Activated naive CD4-positive, alpha-beta T cell treated with anti-CD3 and anti-CD28 coated beads for 36 hours (primary cell): ENCODE data around the gene MUC12. TPM values are rescaled to one million over a fixed set of nuclear protein-coding genes. Genes with fewer than 3 reads are reported as not detected.
"Not testable (repeated sequence)": the region's sequence is repeated elsewhere in the genome, so short reads cannot be mapped to it uniquely, and the experiment has no call there.

Experiments used
- CTCF ChIA-PET: fragments of 350-600 bp; sonication (Branson Sonifier 250); formaldehyde crosslinking; loops from one replicate; lab custom pipeline; 2021; ENCODE audit warnings: antibody characterized with exemption; lab: Charles Lee
- DNase-seq: peaks from one replicate; pipeline ENCODE4 v3.0.0-alpha.2; 2020
- H3K27ac Mint-ChIP-seq: one replicate; pipeline ENCODE4 v1.8.0; 2021; ENCODE audit warnings: mild to moderate bottlenecking, mixed read lengths
- H3K27me3 Mint-ChIP-seq: one replicate; pipeline ENCODE4 v1.8.0; 2021; ENCODE audit warnings: low read depth, mixed read lengths
- H3K36me3 Mint-ChIP-seq: one replicate; pipeline ENCODE4 v1.8.0; 2021; ENCODE audit warnings: low read depth, mixed read lengths
- H3K4me1 Mint-ChIP-seq: one replicate; pipeline ENCODE4 v1.8.0; 2021; ENCODE audit warnings: low read depth, mixed read lengths
- H3K4me3 Mint-ChIP-seq: one replicate; pipeline ENCODE4 v1.8.0; 2021; ENCODE audit warnings: mild to moderate bottlenecking, moderate library complexity, mixed read lengths
- H3K9me3 Mint-ChIP-seq: one replicate; pipeline ENCODE4 v1.8.0; 2021; ENCODE audit warnings: mixed read lengths
- intact Hi-C: fragments of 100-400 bp; cut with micrococcal nuclease; formaldehyde crosslinking; loops from one replicate; pipeline ENCODE4 v1.15.1; 2023
- total RNA-seq, 2 experiments: library from RNA; stranded (reverse); gene quantifications; one replicate each; pipeline ENCODE4 v1.2.3, GENCODE V29; 2021

The MUC12 gene
- total RNA-seq, 2 experiments from 2014 or later: not detected

- Mint-ChIP-seq H3K4me3 (no peak overlapping the region), H3K4me1 (no peaks in the 10 kb centered on the region), H3K27me3 (peaks cover 2% of the 10 kb centered on the region), H3K27ac (no peak overlapping the region), H3K36me3 (no peaks in the 10 kb centered on the region), H3K9me3 (peaks cover 6% of the 10 kb centered on the region)
- no peak for DNase-seq
- CTCF ChIA-PET: interaction anchor here (0.6 to 0.7 kb wide), 2 partner anchors 18 to 342 kb away, joined by 3 read pairs; no protein-coding TSS in a partner anchor
- intact Hi-C loops: no loop called here
These were observed 6.0 kb downstream of the MUC12 start for GRCh38 chr7:100975371-100975821.

DNA sequence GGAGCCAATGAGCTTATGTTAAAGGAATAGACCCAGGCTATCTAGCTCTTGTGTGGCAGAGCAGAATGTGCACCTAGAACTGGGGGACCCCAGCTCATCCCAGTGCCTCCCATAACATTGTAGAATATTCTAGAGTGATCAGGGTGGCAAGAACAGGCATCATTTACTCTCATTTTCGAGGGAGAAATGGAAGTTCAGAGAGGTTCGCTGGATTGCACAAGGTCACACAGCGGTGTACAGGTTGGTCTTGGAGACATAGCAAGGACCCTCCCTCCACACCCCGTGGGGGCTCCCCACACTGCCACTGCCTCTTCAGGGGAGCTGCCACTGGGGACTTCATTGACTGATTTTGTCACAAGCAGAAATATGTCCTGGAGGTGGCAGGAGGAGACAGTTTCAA is 8.9 kb downstream of the MUC12 start:
- CTCF ChIA-PET: no interaction called here
- intact Hi-C loops: no loop called here
- Mint-ChIP-seq H3K27me3 (peaks cover 4% of the 10 kb centered on the region), H3K4me1 (no peaks in the 10 kb centered on the region), H3K4me3 (no peak overlapping the region), H3K36me3 (no peaks in the 10 kb centered on the region), H3K9me3 (peaks cover 6% of the 10 kb centered on the region), H3K27ac (no peak overlapping the region)
- no peak for DNase-seq

DNA sequence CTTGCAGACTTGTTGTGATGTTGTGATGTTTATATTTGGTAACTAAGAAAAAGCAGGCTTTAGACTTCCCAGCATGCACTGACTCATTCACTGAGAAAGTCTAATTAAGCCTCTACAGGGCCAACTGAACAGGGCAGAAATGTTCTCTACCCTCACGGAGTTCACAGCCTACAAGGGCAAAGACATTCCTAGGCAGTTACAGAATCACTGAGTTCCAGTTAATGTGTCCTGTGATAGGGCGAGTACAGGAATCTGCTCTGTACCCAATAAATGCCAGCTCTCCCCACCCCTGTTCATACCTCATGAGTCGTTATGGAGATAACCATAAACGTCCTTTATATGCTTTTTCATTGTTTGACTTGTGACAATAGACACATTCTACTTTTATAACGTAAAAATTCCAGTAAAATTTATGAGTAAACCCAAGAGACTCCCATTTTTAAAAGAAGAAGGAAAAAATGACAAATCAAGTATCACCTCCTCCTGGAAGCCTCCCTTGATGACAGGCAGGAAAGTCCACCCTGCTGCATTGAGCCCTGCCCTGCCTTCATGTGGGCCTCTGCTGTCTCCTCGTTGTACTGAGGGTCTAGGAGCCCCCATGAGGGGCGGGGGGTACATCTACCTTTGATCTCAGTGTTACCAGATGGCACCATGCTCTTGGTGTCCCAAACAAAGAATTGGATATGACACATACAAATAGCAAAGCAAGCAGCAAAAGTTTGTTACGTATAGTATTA is 14.3 kb downstream of the MUC12 start:
- Mint-ChIP-seq H3K4me3 (no peak overlapping the region), H3K27me3 (peaks cover 2% of the 10 kb centered on the region), H3K4me1 (no peaks in the 10 kb centered on the region), H3K36me3 (no peaks in the 10 kb centered on the region), H3K27ac (no peak overlapping the region), H3K9me3 (no peaks in the 10 kb centered on the region)
- CTCF ChIA-PET: no interaction called here
- DNase-seq: no peak
- intact Hi-C loops: no loop called here

DNA sequence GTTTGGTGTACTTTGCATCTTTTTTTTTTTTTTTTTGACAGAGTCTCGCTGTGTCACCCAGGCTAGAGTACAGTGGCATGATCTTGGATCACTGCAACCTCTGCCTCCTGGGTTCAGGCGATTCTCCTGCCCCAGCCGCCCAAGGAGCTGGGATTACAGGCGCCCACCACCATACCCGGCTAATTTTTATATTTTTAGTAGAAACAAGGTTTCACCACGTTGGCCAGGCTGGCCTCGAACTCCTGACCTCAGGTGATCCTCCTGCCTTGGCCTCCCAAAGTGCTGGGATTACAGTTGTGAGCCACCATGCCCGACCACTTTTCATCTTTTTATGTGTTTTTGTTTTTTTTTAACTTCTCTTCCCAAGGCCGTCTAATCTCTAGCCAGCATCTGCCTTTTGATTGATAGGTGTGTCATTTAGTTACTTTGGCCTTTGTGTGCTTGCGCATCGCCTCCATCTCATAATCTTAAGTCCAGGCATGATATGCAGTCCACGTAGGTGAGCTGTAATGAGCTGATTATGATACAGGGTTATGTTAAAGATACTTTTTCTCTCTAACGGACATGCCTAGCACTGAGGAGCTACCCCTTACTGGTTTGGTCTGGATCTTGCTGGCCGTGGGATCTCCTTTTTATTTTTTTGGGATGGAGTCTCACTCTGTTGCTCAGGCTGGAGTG is 15.0 kb downstream of the MUC12 start:
- H3K27me3 Mint-ChIP-seq, CTCF ChIA-PET: not testable (repeated sequence)

DNA sequence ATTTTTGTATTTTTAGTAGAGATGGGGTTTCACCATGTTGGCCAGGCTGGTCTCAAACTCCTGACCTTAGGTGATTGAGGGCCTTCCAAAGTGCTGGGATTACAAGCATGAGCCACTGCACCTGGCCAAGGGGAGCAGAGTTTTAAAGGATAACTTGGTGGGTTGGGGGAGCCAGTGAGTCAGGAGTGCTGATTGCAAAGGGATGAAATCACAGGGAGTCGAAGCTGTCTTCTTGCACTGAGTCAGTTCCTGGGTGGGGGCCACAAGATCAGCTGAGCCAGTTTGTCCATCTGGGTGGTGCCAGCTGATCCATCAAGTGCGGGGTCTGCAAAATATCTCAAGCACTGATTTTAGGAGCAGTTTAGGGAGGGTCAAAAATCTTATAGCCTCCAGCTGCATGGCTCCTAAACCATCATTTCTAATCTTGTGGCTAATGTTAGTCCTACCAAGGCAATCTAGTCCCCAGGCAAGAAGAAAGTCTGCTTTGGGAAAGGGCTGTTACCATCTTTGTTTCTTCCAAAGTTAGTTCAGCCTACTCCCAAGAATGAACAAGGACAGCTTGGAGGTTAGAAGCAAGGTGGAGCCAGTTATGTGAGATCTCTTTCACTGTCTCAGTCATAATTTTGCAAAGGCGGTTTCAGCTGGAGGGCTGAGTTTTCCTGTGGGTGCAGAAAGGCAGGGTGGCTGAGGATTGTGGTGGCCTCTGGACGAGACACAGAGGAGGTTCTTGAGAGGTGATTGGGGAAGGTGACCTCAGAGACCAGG is 15.8 kb downstream of the MUC12 start:
- H3K4me1 Mint-ChIP-seq, DNase-seq, CTCF ChIA-PET, H3K9me3 Mint-ChIP-seq, H3K4me3 Mint-ChIP-seq, H3K36me3 Mint-ChIP-seq, H3K27me3 Mint-ChIP-seq, H3K27ac Mint-ChIP-seq, intact Hi-C loops: not testable (repeated sequence)

More for the DNA sequence above, 15.0 kb downstream of the MUC12 start:
- intact Hi-C loops, H3K27ac Mint-ChIP-seq, H3K4me1 Mint-ChIP-seq, H3K9me3 Mint-ChIP-seq, DNase-seq, H3K36me3 Mint-ChIP-seq, H3K4me3 Mint-ChIP-seq: not testable (repeated sequence)

- Mint-ChIP-seq H3K27me3 (no peaks in the 10 kb centered on the region), H3K4me3 (no peak overlapping the region), H3K36me3 (no peaks in the 10 kb centered on the region), H3K9me3 (no peaks in the 10 kb centered on the region), H3K4me1 (no peaks in the 10 kb centered on the region), H3K27ac (no peak overlapping the region)
- intact Hi-C loops: no loop called here
- no peak for DNase-seq
- CTCF ChIA-PET: no interaction called here
These were observed 22.3 kb downstream of the MUC12 start for GRCh38 chr7:100991631-100992030.

GRCh38 chr7:100992280-100992679 is 22.9 kb downstream of the MUC12 start:
- H3K4me1 Mint-ChIP-seq, H3K36me3 Mint-ChIP-seq, CTCF ChIA-PET, intact Hi-C loops, DNase-seq, H3K27me3 Mint-ChIP-seq, H3K4me3 Mint-ChIP-seq, H3K27ac Mint-ChIP-seq, H3K9me3 Mint-ChIP-seq: not testable (repeated sequence)

DNA sequence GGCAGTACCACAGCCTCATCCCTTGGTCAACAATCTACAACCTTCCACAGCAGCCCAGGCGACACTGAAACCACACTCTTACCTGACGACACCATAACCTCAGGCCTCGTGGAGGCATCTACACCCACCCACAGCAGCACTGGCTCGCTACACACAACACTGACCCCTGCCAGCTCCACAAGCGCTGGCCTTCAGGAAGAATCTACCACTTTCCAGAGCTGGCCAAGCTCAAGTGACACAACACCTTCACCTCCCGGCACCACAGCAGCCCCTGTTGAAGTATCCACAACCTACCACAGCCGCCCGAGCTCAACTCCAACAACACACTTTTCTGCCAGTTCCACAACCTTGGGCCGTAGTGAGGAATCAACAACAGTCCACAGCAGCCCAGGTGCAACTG is 25.3 kb downstream of the MUC12 start:
- CTCF ChIA-PET, DNase-seq, H3K27ac Mint-ChIP-seq, H3K4me1 Mint-ChIP-seq, H3K36me3 Mint-ChIP-seq, H3K9me3 Mint-ChIP-seq, intact Hi-C loops, H3K4me3 Mint-ChIP-seq, H3K27me3 Mint-ChIP-seq: not testable (repeated sequence)

DNA sequence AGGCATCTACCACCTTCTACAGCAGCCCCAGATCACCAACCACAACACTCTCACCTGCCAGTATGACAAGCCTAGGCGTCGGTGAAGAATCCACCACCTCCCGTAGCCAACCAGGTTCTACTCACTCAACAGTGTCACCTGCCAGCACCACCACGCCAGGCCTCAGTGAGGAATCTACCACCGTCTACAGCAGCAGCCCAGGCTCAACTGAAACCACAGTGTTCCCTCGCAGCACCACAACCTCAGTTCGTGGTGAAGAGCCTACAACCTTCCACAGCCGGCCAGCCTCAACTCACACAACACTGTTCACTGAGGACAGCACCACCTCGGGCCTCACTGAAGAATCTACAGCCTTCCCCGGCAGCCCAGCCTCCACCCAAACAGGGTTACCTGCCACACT is 29.2 kb downstream of the MUC12 start:
- intact Hi-C loops, CTCF ChIA-PET: not testable (repeated sequence)

DNA sequence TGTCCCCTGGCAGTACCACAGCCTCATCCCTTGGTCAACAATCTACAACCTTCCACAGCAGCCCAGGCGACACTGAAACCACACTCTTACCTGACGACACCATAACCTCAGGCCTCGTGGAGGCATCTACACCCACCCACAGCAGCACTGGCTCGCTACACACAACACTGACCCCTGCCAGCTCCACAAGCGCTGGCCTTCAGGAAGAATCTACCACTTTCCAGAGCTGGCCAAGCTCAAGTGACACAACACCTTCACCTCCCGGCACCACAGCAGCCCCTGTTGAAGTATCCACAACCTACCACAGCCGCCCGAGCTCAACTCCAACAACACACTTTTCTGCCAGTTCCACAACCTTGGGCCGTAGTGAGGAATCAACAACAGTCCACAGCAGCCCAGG is 30.0 kb downstream of the MUC12 start:
- H3K9me3 Mint-ChIP-seq, H3K27ac Mint-ChIP-seq, H3K4me3 Mint-ChIP-seq, CTCF ChIA-PET, intact Hi-C loops, DNase-seq, H3K27me3 Mint-ChIP-seq, H3K4me1 Mint-ChIP-seq, H3K36me3 Mint-ChIP-seq: not testable (repeated sequence)

More for the DNA sequence above, 29.2 kb downstream of the MUC12 start:
- H3K36me3 Mint-ChIP-seq, DNase-seq, H3K4me1 Mint-ChIP-seq, H3K27ac Mint-ChIP-seq, H3K4me3 Mint-ChIP-seq, H3K9me3 Mint-ChIP-seq, H3K27me3 Mint-ChIP-seq: not testable (repeated sequence)

GRCh38 chr7:101000025-101000424 is 30.7 kb downstream of the MUC12 start:
- DNase-seq, H3K4me3 Mint-ChIP-seq, CTCF ChIA-PET, intact Hi-C loops, H3K9me3 Mint-ChIP-seq, H3K27me3 Mint-ChIP-seq, H3K4me1 Mint-ChIP-seq, H3K36me3 Mint-ChIP-seq, H3K27ac Mint-ChIP-seq: not testable (repeated sequence)

DNA sequence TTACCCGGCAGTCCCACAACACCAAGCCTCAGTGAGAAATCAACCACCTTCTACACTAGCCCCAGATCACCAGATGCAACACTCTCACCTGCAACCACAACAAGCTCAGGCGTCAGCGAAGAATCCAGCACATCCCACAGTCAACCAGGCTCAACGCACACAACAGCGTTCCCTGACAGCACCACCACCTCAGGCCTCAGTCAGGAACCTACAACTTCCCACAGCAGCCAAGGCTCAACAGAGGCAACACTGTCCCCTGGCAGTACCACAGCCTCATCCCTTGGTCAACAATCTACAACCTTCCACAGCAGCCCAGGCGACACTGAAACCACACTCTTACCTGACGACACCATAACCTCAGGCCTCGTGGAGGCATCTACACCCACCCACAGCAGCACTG is 33.0 kb downstream of the MUC12 start:
- intact Hi-C loops, H3K27ac Mint-ChIP-seq, H3K4me3 Mint-ChIP-seq, H3K4me1 Mint-ChIP-seq, H3K36me3 Mint-ChIP-seq, DNase-seq, H3K27me3 Mint-ChIP-seq, CTCF ChIA-PET, H3K9me3 Mint-ChIP-seq: not testable (repeated sequence)
